COR-L47 (cell line): Measurements from ENCODE around the gene SOHLH1.
"Not testable (repeated sequence)": the region's sequence is repeated elsewhere in the genome, so short reads cannot be mapped to it uniquely, and the experiment has no call there.

Experiments
- DNase-seq: peaks from one replicate; lab custom pipeline; 2025; lab: John Stamatoyannopoulos, UW

SOHLH1 gene

GRCh38 chr9:135678236-135679017 is 20.9 kb downstream of the SOHLH1 start:
- no peak for DNase-seq

GRCh38 chr9:135677641-135678168 is 21.6 kb downstream of the SOHLH1 start:
- no peak for DNase-seq

GRCh38 chr9:135676891-135677290 is 22.4 kb downstream of the SOHLH1 start:
- no peak for DNase-seq

GRCh38 chr9:135674977-135675376 is 24.3 kb downstream of the SOHLH1 start:
- no peak for DNase-seq

- DNase-seq: no peak
Measured at GRCh38 chr9:135673941-135674340, 25.3 kb downstream of the SOHLH1 start.

- DNase-seq: not testable (repeated sequence)
Measured at GRCh38 chr9:135672786-135673185, 26.5 kb downstream of the SOHLH1 start.

GRCh38 chr9:135671591-135672041 is 27.7 kb downstream of the SOHLH1 start:
- no peak for DNase-seq

GRCh38 chr9:135670721-135671590 is 28.3 kb downstream of the SOHLH1 start:
- no peak for DNase-seq

- DNase-seq: no peak
Measured at GRCh38 chr9:135669616-135670285, 29.5 kb downstream of the SOHLH1 start.

GRCh38 chr9:135669018-135669417 is 30.3 kb downstream of the SOHLH1 start:
- not testable (repeated sequence) for DNase-seq

GRCh38 chr9:135667463-135668001 is 31.7 kb downstream of the SOHLH1 start:
- DNase-seq: no peak

GRCh38 chr9:135666534-135667462 is 32.5 kb downstream of the SOHLH1 start:
- no peak for DNase-seq

GRCh38 chr9:135665795-135666189 is 33.5 kb downstream of the SOHLH1 start:
- DNase-seq: no peak

- no peak for DNase-seq
Measured at GRCh38 chr9:135664801-135665794, 34.2 kb downstream of the SOHLH1 start.

- no peak for DNase-seq
Measured at GRCh38 chr9:135664266-135664665, 35.0 kb downstream of the SOHLH1 start.

- DNase-seq: no peak
Measured at GRCh38 chr9:135663857-135664256, 35.4 kb downstream of the SOHLH1 start.

- no peak for DNase-seq
Measured at GRCh38 chr9:135663451-135663770, 35.9 kb downstream of the SOHLH1 start.

GRCh38 chr9:135662758-135663450 is 36.4 kb downstream of the SOHLH1 start, which contains the start of gene LCN9:
TSS of gene LCN9 (plus strand) at chr9:135663309. CDS start at chr9:135663322, 13 bp downstream.
- DNase-seq: no peak
